Natural killer cell (primary cell): Measurements from ENCODE around the gene BRINP2. TPM values are rescaled to one million over a fixed set of nuclear protein-coding genes. Genes with fewer than 3 reads are reported as not detected.

Experiments used
- ATAC-seq, 3 donors: fragments of 150-1000 bp in 2 of 3; fragments of 200-7000 bp in 1 of 3; cut with Tn5 transposase; 1 replicate in 1 of 3; 2 replicates in 2 of 3; pipeline ENCODE4 v1.10.0; 2021; ENCODE audit warnings: mild to moderate bottlenecking in 2 of 3, moderate library complexity in 2 of 3
- DNase-seq, 2 donors: peaks; one replicate each; pipeline versions ENCODE4 v3.0.0 to v3.0.0-alpha.2; 2013 to 2021; ENCODE audit warnings: mixed read lengths in 1 of 2
- H3K27ac ChIP-seq: one replicate; pipeline ENCODE4 v1.5.1; 2013; ENCODE audit warnings: mild to moderate bottlenecking, low read length
- H3K27me3 ChIP-seq: one replicate; pipeline ENCODE4 v1.6.1; 2013; ENCODE audit warnings: low read length; ENCODE audit not compliant: control insufficient read depth, insufficient read depth
- H3K36me3 ChIP-seq: one replicate; pipeline ENCODE4 v1.6.1; 2013; ENCODE audit warnings: low read length; ENCODE audit not compliant: control insufficient read depth, insufficient read depth
- H3K4me1 ChIP-seq: one replicate; pipeline ENCODE4 v1.6.1; 2013; ENCODE audit warnings: low read length; ENCODE audit not compliant: control insufficient read depth, insufficient read depth
- H3K4me3 ChIP-seq: one replicate; pipeline ENCODE4 v1.5.1; 2013; ENCODE audit warnings: low read length
- H3K9me3 ChIP-seq: one replicate; pipeline ENCODE4 v1.6.1; 2013; ENCODE audit warnings: low read length; ENCODE audit not compliant: control insufficient read depth, insufficient read depth
- H3K27ac Mint-ChIP-seq, 2 donors: one replicate each; pipeline ENCODE4 v1.8.0; 2022; ENCODE audit warnings: mild to moderate bottlenecking in 2 of 2, mixed read lengths in 2 of 2, moderate library complexity in 1 of 2
- H3K27me3 Mint-ChIP-seq, 2 donors: one replicate each; pipeline ENCODE4 v1.8.0; 2022; ENCODE audit warnings: low read depth in 2 of 2, mixed read lengths in 2 of 2
- H3K36me3 Mint-ChIP-seq: one replicate; pipeline ENCODE4 v1.8.0; 2022; ENCODE audit warnings: mixed read lengths
- H3K4me1 Mint-ChIP-seq, 2 donors: one replicate each; pipeline ENCODE4 v1.8.0; 2022; ENCODE audit warnings: mixed read lengths in 2 of 2
- H3K4me3 Mint-ChIP-seq: one replicate; pipeline ENCODE4 v1.8.0; 2022; ENCODE audit warnings: mild to moderate bottlenecking, moderate library complexity, mixed read lengths
- H3K9me3 Mint-ChIP-seq, 2 donors: one replicate each; pipeline ENCODE4 v1.8.0; 2022; ENCODE audit warnings: mixed read lengths in 2 of 2
- CTCF ChIP-seq: fragments of 200-600 bp; IDR thresholded peaks from one replicate; pipeline ENCODE4 v1.8.0; 2022; ENCODE audit warnings: antibody characterized with exemption
- WGBS: methylation state at CpG from one replicate; pipeline ENCODE4 v1.1.7; 2013; ENCODE audit warnings: missing lambda C conversion rate; ENCODE audit not compliant: insufficient coverage; 5-methylcytosine and 5-hydroxymethylcytosine counted together
- intact Hi-C: fragments of 100-400 bp; cut with micrococcal nuclease; formaldehyde crosslinking; loops from one replicate; pipeline ENCODE4 v1.14.2; 2022
- total RNA-seq, 4 donors: library from RNA; stranded (reverse); fragments of 120-200 nt in 1 of 4; gene quantifications; one replicate each; pipeline versions ENCODE4 v1.2.3 to v1.2.4, GENCODE V29; 2013 to 2022

Gene BRINP2
- total RNA-seq, 3 donors from 2014 or later (not counting 1 experiment from before 2014, with no cell fraction given) = not detected

- no peak overlapping the region for H3K4me3 ChIP-seq
- H3K4me3 Mint-ChIP-seq = no peak overlapping the region
- H3K4me1 ChIP-seq = no peaks in the 10 kb centered on the region
- no peak for ATAC-seq
- intact Hi-C loops = no loop called here
- DNase-seq = no peak
- H3K4me1 Mint-ChIP-seq = no peaks in the 10 kb centered on the region
- H3K36me3 ChIP-seq = no peaks in the 10 kb centered on the region
- H3K36me3 Mint-ChIP-seq = no peaks in the 10 kb centered on the region
- H3K27me3 ChIP-seq = no peaks in the 10 kb centered on the region
- H3K27me3 Mint-ChIP-seq = no peaks in the 10 kb centered on the region
- peaks cover 4% of the 10 kb centered on the region for H3K9me3 ChIP-seq
- 90% methylated on average over 3 of the region's 4 CpGs for WGBS
- no peak overlapping the region for H3K27ac ChIP-seq
- H3K9me3 Mint-ChIP-seq = peaks cover 0 to 2% of the 10 kb centered on the region in 2 donors
- H3K27ac Mint-ChIP-seq = no peak overlapping the region
- no peak for TF ChIP-seq CTCF
Measured at GRCh38 chr1:177228693-177229065, 57.9 kb downstream of the BRINP2 start.

GRCh38 chr1:177229781-177230180 lies 59.0 kb downstream of the BRINP2 start:
- intact Hi-C loops = no loop called here
- no peaks in the 10 kb centered on the region for H3K36me3 Mint-ChIP-seq
- no peak overlapping the region for H3K4me3 Mint-ChIP-seq
- no peak overlapping the region for H3K27ac Mint-ChIP-seq
- no peak overlapping the region for H3K4me3 ChIP-seq
- H3K4me1 ChIP-seq = no peaks in the 10 kb centered on the region
- no peaks in the 10 kb centered on the region for H3K4me1 Mint-ChIP-seq
- peaks cover 2% of the 10 kb centered on the region in 2 donors for H3K9me3 Mint-ChIP-seq
- H3K27me3 ChIP-seq = no peaks in the 10 kb centered on the region
- no peaks in the 10 kb centered on the region for H3K36me3 ChIP-seq
- WGBS = 96% methylated on average over 20 of the region's 20 CpGs
- H3K27ac ChIP-seq = no peak overlapping the region
- H3K9me3 ChIP-seq = peaks cover 5% of the 10 kb centered on the region
- no peak for ATAC-seq
- DNase-seq = no peak
- TF ChIP-seq CTCF = no peak
- H3K27me3 Mint-ChIP-seq = no peaks in the 10 kb centered on the region

GRCh38 chr1:177230228-177231016 lies 59.7 kb downstream of the BRINP2 start:
- Histone ChIP-seq H3K36me3 (no peaks in the 10 kb centered on the region), H3K9me3 (peaks cover 5% of the 10 kb centered on the region), H3K4me1 (no peaks in the 10 kb centered on the region), H3K27me3 (no peaks in the 10 kb centered on the region), H3K4me3 (no peak overlapping the region), H3K27ac (no peak overlapping the region)
- Mint-ChIP-seq H3K4me1 (no peaks in the 10 kb centered on the region), H3K36me3 (no peaks in the 10 kb centered on the region), H3K27me3 (no peaks in the 10 kb centered on the region), H3K4me3 (no peak overlapping the region), H3K9me3 (peaks cover 2 to 4% of the 10 kb centered on the region in 2 donors), H3K27ac (no peak overlapping the region)
- WGBS = 73% methylated on average over 3 of the region's 4 CpGs
- DNase-seq (no peak), ATAC-seq (no peak)
- TF ChIP-seq CTCF = no peak
- intact Hi-C loops = no loop called here

GRCh38 chr1:177235350-177235749 lies 64.6 kb downstream of the BRINP2 start:
- TF ChIP-seq CTCF = no peak
- intact Hi-C loops = no loop called here
- H3K9me3 Mint-ChIP-seq = peaks cover 3 to 7% of the 10 kb centered on the region in 2 donors
- DNase-seq (no peak), ATAC-seq (no peak)
- H3K4me3 Mint-ChIP-seq = no peak overlapping the region
- H3K4me1 Mint-ChIP-seq = no peaks in the 10 kb centered on the region
- 81% methylated on average over 7 of the region's 7 CpGs for WGBS
- H3K36me3 Mint-ChIP-seq = no peaks in the 10 kb centered on the region
- Histone ChIP-seq H3K36me3 (no peaks in the 10 kb centered on the region), H3K9me3 (peaks cover 2% of the 10 kb centered on the region), H3K27me3 (no peaks in the 10 kb centered on the region), H3K27ac (no peak overlapping the region), H3K4me1 (no peaks in the 10 kb centered on the region), H3K4me3 (no peak overlapping the region)
- no peaks in the 10 kb centered on the region for H3K27me3 Mint-ChIP-seq
- H3K27ac Mint-ChIP-seq = no peak overlapping the region
